Measurements from ENCODE around the gene FBXO2.
A peak's percentile ranks its signal among the peaks of the same experiment; 100 is the strongest.

GRCh38 chr1:11693024-11693590, 38.9 kb upstream of the FBXO2 start:
- TF ChIP-seq SPI1 (IDR thresholded peaks at IDR 0.05; ENCODE audit: borderline replicate concordance, low read depth, low read length) (peak; percentile 73; the same call in 1 of the 2 replicates), BHLHE40 (IDR thresholded peaks at IDR 0.05; ENCODE audit: low read length) (0 out of 2 replicates have a peak, but pooled peaks have one; percentile 36), SMAD2 (IDR thresholded peaks at IDR 0.05; ENCODE audit: low read depth, low read length) (no peak), POLR3G (IDR thresholded peaks at IDR 0.05; ENCODE audit: extremely low read depth, insufficient read length, insufficient replicate concordance) (no peak), CTCF (IDR thresholded peaks at IDR 0.05 in 2 of 3, conservative IDR thresholded peaks at IDR 0.05 in 1 of 3; ENCODE audit: insufficient read depth in 2 of 3, low read depth in 1 of 3, low read length in 3 of 3) (no peak), GMEB1 (CRISPR knock-in tag; IDR thresholded peaks at IDR 0.05) (no peak), EZH2 (IDR thresholded peaks at IDR 0.05; ENCODE audit: borderline replicate concordance, low read depth, low read length) (no peak), RBM15 (IDR thresholded peaks at IDR 0.05; ENCODE audit: insufficient read depth, low read length) (no peak), ZNF121 (CRISPR knock-in tag; conservative IDR thresholded peaks at IDR 0.05) (no peak), POLR2A (conservative IDR thresholded peaks at IDR 0.05) (no peak)

All from K562 (cell line).